NB4 (cell line): ENCODE measurements around the gene SUSD6.

Source experiments
- CTCF ChIP-seq: IDR thresholded peaks from one replicate; pipeline ENCODE4 v1.5.1; 2012; ENCODE audit warnings: low read depth, low read length
- MAX ChIP-seq: IDR thresholded peaks from 2 replicates; pipeline ENCODE4 v1.6.1; 2011; ENCODE audit warnings: low read depth, low read length
- MYC ChIP-seq: IDR thresholded peaks from 2 replicates; pipeline ENCODE4 v1.6.1; 2011; ENCODE audit warnings: low read depth, low read length
- POLR2A ChIP-seq: IDR thresholded peaks from 2 replicates; pipeline ENCODE4 v1.6.1; 2011; ENCODE audit warnings: mild to moderate bottlenecking; ENCODE audit not compliant: insufficient read length; ENCODE audit errors: extremely low read depth

GRCh38 chr14:69755784-69756183, 144.4 kb downstream of the SUSD6 start:
- no peak for TF ChIP-seq CTCF
- TF ChIP-seq POLR2A = no peak
- no peak for TF ChIP-seq MYC
- TF ChIP-seq MAX = no peak
